Fibroblast of upper back skin (primary cell): Measurements from ENCODE around the gene GANC.
A peak's percentile ranks its signal among the peaks of the same experiment; 100 is the strongest.
"Not testable (repeated sequence)": the region's sequence is repeated elsewhere in the genome, so short reads cannot be mapped to it uniquely, and the experiment has no call there.

ENCODE experiments used
- DNase-seq: peaks from one replicate; pipeline ENCODE4 v3.0.0-alpha.2; 2013

The GANC gene

DNA sequence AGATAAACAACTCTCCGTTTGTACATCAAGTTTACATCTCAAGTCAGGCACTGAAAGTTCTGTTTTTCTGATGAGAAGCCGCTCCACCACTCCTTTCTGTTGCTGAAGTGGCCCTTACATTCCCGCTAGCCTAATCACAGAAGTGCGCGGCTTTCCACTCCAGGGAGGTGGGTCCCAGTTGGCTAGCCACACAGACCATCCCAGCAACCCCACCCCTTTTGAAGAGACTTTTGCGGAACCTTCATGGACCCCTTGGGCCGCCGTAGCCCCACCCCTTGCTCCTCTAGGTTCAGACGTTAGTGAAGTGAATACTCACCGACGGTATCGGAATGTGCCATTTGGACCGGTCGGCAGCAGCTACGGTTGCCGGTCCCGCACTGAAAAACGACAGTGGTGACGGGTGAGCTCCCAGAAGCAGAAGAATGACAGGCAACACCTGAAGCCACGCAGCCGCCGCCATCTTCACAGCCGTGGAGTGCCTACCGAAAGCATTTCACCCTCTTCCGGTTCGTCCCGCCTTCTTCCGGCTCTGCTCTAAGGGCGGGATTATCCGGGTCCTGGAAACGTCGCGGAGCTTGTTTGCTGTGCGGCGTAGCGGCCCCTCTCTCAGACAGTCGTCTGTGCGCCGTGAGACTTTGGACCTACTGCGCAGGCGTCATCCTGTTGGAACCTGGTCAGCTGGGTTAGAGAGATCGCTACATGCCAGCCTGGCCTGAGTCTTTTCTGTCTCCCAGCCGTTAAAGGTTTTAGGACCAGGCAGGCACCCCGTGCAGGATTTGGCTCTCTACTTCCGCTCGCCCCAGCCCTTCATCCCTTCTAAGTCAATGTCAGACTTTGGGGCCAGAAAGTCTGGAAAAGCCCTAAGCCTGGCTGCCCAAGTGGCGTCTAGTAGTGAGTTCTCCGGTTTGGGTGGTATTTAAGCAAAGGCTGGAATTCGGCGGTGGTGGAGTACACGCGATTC lies at the start of gene GANC, which contains the start of gene TMEM87A:
Gene GANC (plus strand): TSS at position 263 of the 961 bp plus-strand sequence. CDS start 1,281 bp downstream, outside the sequence.
Gene TMEM87A (minus strand): TSS at position 495 of the 961 bp plus-strand sequence. CDS start 35 bp downstream, at position 460.
- peak; percentile 99 for DNase-seq

DNA sequence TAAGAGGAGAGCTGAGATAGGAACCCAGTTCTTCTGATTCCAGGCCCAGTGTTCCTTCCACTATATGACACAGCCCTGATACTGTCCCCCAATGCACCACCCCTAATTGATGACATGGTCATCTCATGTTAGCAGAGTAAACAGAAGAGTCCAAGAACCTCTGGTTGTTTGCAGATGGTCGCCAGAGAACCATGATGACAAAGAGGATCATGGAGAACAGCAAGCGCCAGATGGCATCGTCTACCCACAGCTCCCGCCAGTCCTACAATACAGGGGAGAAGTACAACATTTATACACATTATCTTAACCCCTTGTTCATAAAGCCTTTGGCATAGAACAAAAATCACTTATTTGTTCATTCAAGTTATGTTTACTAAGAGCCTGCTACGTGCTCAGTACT lies 46.4 kb upstream of the GANC start:
- DNase-seq, result no peak

DNA sequence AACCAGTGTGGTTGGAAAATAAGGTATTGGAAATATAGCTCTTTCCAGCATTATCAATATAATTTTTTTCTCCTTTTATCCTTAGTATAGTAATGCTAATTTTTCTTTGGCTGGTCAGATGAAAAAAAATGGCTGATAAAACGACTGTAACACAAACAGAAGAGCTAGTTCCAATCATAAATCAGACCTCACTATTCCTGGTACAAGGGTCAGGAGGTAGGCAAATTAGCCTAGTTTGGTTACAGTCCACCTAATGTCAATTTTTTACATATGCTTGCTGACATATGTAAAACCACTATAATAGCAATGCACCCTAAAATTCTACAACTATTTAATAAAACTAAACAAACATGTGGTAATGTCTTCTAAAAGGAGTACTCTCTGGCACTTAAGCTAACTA lies 45.0 kb upstream of the GANC start:
- DNase-seq, result no peak

DNA sequence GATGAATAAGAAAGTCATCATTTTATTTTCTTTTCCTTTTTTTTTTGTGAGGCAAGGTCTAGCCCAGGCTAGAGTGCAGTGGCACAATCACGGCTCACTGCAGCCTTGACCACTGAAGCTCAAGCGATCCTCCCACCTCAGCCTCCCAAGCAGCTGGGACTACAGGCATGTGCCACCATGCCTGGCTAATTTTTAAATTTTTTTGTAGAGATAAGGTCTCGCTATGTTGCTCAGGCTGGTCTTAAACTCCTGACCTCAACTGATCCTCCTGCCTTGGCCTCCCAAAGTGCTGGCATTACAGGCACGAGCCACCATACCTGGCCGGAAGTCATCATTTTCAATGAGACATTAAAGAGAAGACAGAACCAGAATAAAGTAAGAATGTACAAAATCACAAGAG lies 44.0 kb upstream of the GANC start:
- DNase-seq, result not testable (repeated sequence)

DNA sequence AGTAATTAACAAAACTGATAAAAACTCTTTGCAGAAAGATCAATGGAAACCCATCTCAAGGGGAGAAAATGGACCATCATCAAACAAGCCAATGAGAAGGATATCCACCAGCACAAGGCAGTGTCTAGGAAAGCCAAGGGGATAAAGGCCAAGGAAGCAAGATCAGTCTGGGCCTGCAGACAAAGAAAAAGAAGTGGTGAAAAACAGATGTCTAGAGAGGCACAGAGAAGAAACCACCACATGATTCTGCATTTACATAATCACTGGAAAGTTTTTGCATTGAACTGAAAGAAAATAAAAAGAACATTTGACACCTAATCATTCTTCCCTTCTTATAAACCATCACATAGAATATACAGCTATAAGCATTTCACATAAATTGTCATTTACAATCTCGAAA lies 41.9 kb upstream of the GANC start:
- no peak for DNase-seq

DNA sequence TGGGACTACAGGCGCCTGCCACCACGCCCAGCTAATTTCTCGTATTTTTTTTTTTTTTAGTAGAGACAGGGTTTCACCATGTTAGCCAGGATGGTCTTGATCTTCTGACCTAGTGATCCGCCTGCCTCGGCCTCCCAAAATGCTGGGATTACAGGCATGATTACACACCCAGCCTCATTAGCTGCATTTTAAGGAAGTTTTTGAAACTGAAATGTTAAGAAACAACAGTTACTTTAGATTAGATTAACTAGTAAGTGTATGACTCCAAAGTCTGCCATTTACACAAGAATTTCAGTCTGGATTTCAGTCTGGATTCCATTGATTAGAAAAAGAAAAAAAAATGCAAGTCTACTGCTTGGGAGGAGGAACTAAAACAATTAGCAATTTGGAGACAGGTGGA lies 40.4 kb upstream of the GANC start:
- no peak for DNase-seq

DNA sequence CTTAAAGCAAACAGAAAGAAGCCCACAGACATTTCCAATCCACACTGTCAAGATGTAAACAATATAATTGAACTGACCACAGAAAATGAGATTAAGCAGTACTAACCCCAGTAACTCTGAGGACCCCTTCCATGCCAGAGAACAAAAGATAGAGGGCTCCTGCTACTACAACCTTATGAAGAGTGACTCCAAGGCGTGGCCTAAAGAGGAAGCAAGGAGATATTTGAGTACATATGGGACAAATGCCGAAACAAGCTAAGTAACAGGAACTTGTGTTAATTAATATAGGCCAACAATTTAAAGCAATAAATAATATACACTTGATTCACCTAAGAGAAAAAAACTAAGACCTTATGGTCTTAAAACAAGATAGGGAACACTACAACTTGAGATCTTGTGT lies 39.9 kb upstream of the GANC start:
- DNase-seq, result no peak

- peak; percentile 53 for DNase-seq
These were observed 33.3 kb upstream of the GANC start for GRCh38 chr15:42239528-42240182.

- no peak for DNase-seq
These were observed 32.2 kb upstream of the GANC start for GRCh38 chr15:42240823-42241222.

DNA sequence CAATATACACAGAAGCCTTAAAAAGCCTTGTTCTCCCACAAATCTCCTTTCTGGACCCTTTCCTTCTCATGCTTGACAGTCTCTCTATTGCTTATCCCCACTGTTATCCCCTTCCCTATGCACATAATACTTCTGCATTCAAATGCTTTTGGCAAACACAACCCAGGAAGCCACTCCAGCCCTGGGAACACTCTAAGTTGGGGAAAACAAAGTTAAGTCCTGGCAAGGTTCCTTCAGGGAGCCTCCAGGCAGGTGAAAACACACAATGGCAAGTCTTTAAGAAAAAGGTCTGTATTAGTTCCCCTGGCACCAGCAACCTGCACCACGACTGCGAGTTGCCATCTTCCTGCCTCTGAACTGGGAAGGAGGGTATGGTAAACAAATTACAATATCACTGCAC lies 19.7 kb upstream of the GANC start:
- no peak for DNase-seq

DNA sequence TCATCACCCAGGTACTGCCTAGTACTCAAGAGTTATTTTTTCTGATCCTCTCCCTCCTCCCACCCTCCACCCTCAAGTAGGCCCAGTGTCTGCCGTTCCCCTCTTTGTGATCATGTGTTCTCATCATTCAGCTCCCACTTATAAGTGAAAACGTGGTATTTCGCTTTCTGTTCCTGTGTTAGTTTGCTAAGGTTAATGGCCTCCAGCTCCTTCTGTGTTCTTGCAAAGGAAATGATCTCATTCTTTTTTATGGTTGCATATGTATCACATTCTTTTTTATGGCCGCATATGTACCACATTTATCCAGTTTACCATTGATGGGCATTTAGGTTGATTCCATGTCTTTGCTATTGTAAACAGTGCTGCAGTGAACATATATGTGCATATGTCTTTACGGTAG lies 8.2 kb upstream of the GANC start:
- no peak for DNase-seq

DNA sequence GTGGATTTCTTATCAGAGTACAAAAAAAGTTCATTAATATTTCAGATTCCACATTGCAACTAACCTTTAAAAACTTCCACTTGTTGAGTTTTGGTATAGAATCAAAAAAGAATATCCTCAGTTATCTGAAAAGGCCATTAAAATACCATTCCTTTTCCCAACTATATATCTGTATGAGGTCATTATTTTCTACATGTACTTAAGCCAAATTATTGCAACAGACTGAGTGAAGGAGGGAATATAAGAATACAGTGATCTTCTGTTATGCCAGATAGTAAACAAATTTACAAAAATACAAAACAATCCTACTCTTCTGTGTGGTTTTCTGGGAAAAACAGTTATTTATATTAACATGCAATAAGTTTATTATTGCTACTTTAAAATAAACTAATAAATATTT lies 5.7 kb upstream of the GANC start:
- no peak for DNase-seq

GRCh38 chr15:42270551-42270950 lies 2.5 kb upstream of the GANC start:
- DNase-seq, result no peak

GRCh38 chr15:42270996-42271395 lies 2.0 kb upstream of the GANC start:
- DNase-seq, result no peak

DNA sequence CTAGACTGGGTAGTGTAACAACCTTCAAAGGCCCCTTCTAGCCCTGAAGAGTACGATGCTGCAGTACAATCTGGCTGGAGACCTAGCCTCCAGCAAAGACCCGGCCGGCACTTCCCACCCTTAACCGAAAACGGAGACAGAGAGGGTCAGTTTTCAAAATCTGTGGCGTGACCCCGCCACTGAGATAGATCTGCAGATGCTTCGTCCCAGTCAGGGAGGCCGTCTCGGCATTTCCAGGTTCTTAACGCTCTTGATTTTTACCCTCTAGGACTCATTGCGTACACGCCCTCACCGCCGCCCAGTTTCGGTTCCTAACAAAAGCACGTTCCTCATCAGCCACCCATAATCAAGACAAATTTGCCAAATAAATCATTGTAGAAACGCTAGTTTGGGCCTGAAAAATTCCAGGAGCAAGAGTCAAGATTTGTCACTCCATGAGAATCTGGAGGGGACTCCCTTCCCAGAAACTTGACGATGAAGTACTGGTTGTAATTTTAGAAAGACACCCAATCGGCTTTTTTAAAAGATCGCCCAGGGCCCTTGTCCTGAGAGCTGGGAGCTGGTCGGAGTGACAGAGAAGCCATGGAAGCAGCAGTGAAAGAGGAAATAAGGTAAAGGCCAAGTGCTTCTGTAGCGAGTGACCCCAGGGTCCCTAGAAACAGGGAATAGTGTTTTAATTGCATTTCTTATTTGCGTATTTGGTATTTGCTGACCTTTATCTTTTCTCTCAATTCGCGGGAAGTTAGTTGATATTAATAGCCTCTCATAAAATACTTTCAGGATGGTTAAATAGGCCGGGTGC lies 1.1 kb downstream of the GANC start:
- DNase-seq, result peak; percentile 67

- no peak for DNase-seq
These were observed 1.6 kb downstream of the GANC start for GRCh38 chr15:42274702-42274989.

DNA sequence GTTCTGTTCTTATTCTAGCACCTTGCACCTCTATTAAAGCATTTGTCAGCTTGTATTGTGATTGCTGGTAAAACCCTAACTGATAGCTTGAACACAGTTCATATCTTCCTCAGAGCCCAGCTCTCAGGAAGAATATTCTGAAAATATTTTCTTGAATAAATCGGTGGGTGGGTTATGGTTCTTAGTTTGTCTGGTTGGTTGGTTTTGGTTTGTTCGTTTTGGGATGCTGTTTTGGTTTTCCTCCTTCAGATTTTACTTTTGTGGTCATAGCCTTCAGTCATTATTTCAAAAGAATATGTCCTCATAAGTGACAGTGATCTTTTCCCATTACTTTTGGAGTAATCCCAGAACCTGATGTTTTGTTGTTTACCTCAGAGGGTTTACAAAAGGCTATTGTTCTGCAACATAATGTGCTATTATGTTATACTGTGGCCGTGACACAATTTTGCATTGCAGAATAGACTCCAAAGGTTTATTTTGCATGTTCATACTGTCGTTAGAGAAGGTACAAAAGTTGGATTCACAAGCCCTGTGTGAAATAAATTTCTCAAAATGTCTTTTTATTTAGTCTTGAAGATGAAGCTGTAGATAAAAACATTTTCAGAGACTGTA lies 2.9 kb downstream of the GANC start:
- no peak for DNase-seq

GRCh38 chr15:42276762-42277161 lies 3.8 kb downstream of the GANC start:
- no peak for DNase-seq

GRCh38 chr15:42279234-42279723 lies 6.3 kb downstream of the GANC start:
- DNase-seq, result no peak

GRCh38 chr15:42282344-42282743 lies 9.3 kb downstream of the GANC start:
- DNase-seq, result no peak

DNA sequence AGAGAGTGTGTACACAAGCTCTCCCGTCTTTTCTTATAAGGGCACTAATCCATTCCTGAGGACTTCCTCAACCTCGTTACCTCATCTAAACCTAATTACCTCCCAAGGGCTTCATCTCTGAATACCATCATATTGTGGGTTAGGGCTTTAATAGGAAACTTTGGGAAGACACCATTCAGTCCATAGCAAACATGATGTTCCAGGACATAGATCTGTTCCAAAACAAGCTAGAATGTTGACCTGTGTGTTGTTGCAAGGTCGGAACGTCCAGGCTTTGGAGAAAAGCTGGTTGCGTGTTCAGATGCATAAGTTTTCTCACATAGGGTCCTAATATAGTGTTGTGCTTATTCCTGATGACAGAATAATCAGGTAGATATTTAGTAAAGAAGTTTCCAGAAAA lies 9.9 kb downstream of the GANC start:
- DNase-seq, result no peak

- no peak for DNase-seq
These were observed 10.7 kb downstream of the GANC start for GRCh38 chr15:42283671-42284070.

GRCh38 chr15:42284551-42284950 lies 11.6 kb downstream of the GANC start:
- no peak for DNase-seq
